GM21786 (cell line): ENCODE results near the gene PLAAT1.

Experiments used
- ATAC-seq: cut with Tn5 transposase; IDR thresholded peaks from one replicate; pipeline ENCODE4 v1.9.1; 2021; ENCODE audit not compliant: unreplicated experiment

PLAAT1 gene

GRCh38 chr3:193240850-193241706, at the start of gene PLAAT1:
Gene PLAAT1 (plus strand): TSS chr3:193241222. CDS start chr3:193255651, 14,429 bp downstream.
- ATAC-seq: peak; percentile 67

- ATAC-seq: no peak
These were observed 46.7 kb upstream of the PLAAT1 start for GRCh38 chr3:193194371-193194770.

- ATAC-seq: no peak
These were observed 44.3 kb upstream of the PLAAT1 start for GRCh38 chr3:193196746-193197145.

GRCh38 chr3:193207290-193208273, 33.4 kb upstream of the PLAAT1 start:
- no peak for ATAC-seq

GRCh38 chr3:193210618-193211017, 30.4 kb upstream of the PLAAT1 start:
- ATAC-seq: no peak

GRCh38 chr3:193211173-193211572, 29.8 kb upstream of the PLAAT1 start:
- ATAC-seq: no peak

- no peak for ATAC-seq
These were observed 29.0 kb upstream of the PLAAT1 start for GRCh38 chr3:193211984-193212383.

- ATAC-seq: no peak
These were observed 28.2 kb upstream of the PLAAT1 start for GRCh38 chr3:193212844-193213243.

GRCh38 chr3:193214445-193214844, 26.6 kb upstream of the PLAAT1 start:
- ATAC-seq: no peak

GRCh38 chr3:193225302-193226125, 15.5 kb upstream of the PLAAT1 start:
- ATAC-seq: no peak

GRCh38 chr3:193228206-193228605, 12.8 kb upstream of the PLAAT1 start:
- ATAC-seq: no peak

- no peak for ATAC-seq
These were observed 11.1 kb upstream of the PLAAT1 start for GRCh38 chr3:193229851-193230420.

GRCh38 chr3:193230610-193231009, 10.4 kb upstream of the PLAAT1 start:
- no peak for ATAC-seq

- no peak for ATAC-seq
These were observed 9.8 kb upstream of the PLAAT1 start for GRCh38 chr3:193231201-193231600.

- no peak for ATAC-seq
These were observed 4.4 kb upstream of the PLAAT1 start for GRCh38 chr3:193236599-193236998.

GRCh38 chr3:193237030-193237429, 4.0 kb upstream of the PLAAT1 start:
- no peak for ATAC-seq

GRCh38 chr3:193240436-193240849, 579 bp upstream of the PLAAT1 start:
- no peak for ATAC-seq

GRCh38 chr3:193241716-193242115, 694 bp downstream of the PLAAT1 start:
- ATAC-seq: no peak

GRCh38 chr3:193243571-193243970, 2.5 kb downstream of the PLAAT1 start:
- ATAC-seq: no peak

- ATAC-seq: no peak
These were observed 7.9 kb downstream of the PLAAT1 start for GRCh38 chr3:193248848-193249468.
